ENCODE measurements around the gene PFDN1.
"Not testable (repeated sequence)": the region's sequence is repeated elsewhere in the genome, so short reads cannot be mapped to it uniquely, and the experiment has no call there.

Gene PFDN1

DNA sequence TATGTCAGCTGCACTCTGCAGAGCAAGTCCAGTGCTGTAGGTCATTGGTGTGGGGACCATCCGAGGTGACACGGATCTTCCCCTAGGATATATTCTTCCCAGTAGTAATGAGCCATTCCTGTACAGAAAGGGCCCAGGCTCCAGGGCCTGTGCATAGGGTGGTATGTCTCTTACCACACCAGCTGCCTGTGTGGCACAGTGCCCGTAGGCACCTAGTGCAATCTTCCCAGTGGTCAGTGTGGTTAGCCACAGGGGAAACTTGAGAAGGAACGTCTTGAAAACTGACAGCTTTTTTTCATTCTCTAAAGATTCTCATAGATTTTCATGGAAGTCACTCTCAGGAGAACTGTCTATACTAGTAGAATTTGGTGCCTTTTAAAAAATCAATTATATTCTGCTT is 88.1 kb downstream of the PFDN1 start:
- no peak for DNase-seq (ENCODE audit: low read depth, low spot score)

DNA sequence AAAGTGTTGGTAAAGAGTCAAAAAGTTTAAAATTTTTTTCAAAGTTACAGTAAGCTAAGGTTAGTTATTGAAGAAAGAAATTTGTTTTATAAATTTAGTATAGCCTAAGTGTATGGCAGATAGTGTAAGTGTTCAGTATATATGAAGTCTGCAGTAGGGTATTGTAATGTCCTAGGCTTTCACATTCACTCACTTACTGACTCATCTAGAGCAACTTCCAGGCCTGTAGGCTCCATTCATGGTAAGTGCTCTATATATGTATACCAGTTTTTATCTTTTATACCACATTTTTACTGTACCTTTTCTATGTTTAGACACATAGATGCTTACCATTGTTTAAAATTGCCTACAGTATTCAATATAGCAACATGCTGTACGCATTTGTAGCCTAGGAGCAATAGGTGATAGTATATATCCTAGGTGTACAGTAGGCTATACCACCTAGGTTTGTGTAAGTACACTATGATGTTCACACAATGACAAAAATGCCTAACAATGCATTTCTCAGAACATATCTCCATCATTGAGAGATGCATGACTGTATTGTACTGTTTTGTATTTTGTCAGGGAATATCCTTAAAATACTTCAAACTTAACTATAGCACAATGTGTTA is 89.4 kb downstream of the PFDN1 start:
- no peak for DNase-seq (ENCODE audit: low read depth, low spot score)

DNA sequence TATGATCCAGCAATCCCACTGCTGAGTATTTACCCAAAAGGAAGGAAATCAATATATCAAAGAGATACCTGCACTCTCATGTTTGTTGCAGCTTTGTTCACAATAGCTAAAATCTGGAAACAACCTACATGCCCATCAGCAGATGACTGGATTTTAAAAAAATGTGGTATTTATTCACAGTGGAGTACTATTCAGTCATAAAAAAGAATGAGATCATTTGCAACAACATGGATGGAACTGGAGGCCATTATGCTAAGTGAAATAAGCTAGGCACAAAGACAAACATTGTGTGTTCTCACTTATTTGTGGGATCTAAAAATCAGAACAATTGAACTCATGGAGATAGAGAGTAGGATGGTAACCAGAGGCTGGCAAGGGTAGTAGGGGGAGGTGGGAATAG is 94.8 kb downstream of the PFDN1 start:
- DNase-seq (ENCODE audit: low read depth, low spot score) = no peak

DNA sequence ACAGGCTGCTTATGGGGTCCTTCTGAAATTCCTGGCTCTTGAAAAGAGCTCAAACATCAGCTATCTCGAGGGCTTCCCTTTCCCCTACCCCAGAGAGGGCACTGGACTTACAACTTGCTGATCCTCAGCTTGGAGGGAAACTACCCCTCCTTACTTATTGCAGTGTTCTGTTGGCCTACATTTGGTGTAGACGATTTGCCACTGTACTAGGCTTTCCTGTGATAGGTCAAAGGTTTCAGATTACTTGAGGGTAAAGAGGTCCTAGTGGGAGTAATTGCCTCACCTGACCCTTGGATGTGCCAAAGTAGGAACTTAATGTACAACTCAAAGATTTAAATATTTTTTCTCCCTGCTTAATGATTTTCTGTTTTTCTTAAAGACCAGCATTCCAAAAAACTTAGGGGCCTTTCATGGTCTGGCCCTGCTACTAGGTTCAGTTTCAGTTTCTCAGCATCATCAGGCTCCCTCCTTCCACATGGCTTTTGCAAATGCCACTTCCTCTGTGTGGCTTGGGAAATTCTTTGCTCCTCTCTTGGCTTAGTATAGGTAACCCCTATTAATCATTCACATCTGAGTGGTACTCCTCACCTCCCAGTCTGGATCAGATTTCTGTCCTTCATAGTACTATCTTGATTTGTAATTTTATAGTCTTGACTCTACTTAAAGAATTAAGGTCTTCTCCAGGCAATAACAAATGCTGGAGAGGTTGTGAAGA is 95.5 kb downstream of the PFDN1 start:
- DNase-seq (ENCODE audit: low read depth, low spot score) = no peak

DNA sequence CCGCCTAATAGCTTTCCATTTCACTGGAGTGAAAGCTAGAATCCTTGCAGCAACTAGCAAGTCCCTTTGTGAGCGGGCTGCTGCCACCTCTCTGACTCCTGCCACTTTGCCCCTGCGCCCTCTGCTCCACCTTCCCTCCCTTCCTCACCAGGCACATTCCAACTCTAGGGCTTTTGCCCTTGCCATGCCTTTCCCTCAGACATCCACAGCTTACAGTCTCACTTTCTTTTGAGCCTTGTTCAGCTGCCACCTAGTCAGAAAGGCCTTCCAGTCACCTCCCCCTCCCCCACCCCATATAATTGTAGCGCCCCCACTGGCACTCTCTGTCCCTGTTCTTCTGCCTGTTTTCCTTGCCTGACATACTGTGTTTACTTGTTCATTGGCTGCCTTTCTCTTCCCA is 96.9 kb downstream of the PFDN1 start:
- no peak for DNase-seq (ENCODE audit: low read depth, low spot score)

DNA sequence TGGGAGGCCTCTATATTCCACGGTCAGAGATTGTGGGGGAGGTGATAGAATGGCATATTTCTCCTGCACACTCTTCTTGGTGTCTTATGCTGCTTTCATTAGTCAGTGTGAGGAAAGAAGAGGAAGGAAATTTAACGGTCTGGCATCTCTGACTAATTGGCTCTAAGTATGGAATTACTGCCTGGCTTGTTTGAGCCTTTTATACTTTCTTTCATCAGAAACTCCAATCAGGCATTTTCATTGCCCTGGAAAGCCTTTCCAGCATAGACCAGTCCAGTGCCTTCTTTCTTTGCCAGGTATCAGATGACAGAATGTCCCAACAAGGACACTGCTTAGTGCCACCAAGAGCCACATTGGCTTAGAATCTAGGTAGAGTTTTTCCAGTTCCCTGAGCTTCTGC is 97.7 kb downstream of the PFDN1 start:
- DNase-seq (ENCODE audit: low read depth, low spot score) = no peak

DNA sequence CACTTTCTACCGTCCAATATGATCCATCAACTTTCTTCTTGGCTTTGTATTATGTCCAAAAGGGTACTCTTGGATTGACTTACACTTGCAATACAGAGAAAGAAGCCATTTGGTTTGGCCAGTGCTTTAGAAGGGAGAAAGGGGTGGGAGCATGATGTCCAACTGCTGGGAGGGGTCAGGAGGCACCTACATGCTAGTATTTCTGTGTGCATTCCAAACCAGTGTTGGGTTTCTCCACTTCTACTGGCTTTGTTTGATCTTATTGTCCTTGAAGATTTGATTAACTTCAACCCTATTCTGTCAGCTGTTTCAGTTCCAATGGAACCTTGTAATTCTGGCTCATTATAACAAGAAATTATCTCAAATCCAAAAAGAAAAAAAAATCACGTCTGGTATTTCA is 100.3 kb downstream of the PFDN1 start:
- no peak for DNase-seq (ENCODE audit: low read depth, low spot score)

DNA sequence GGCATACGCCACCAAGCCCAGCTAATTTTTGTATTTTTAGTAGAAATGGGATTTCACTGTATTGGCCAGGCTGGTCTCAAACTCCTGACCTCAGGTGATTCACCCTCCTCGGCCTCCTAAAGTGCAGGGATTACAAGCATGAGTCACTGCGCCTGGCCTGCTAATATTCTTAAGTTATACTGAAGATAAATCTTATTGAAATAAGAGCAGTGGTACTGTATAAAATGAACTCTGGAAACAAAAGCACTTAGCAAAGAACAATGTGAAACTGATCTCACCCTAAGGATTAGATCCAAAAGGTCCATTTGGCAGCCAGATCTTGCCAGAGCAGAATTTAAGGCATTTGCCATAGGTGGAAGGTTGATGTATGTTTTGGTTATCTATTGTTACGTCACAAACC is 100.8 kb downstream of the PFDN1 start:
- no peak for DNase-seq (ENCODE audit: low read depth, low spot score)

DNA sequence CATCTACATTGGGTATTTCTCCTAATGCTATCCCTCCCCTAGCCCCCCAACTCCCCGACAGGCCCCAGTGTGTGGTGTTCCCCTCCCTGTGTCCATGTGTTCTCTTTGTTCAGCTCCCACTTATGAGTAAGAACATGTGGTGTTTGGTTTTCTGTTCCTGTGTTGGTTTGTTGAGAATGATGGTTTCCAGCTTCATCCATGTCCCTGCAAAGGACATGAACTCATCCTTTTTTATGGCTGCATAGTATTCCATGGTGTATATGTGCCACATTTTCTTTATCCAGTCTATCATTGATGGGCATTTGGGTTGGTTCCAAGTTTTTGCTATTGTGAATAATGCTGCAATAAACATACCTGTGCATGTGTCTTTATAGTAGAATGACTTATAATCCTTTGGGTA is 104.0 kb downstream of the PFDN1 start:
- not testable (repeated sequence) for DNase-seq (ENCODE audit: low read depth, low spot score)

DNA sequence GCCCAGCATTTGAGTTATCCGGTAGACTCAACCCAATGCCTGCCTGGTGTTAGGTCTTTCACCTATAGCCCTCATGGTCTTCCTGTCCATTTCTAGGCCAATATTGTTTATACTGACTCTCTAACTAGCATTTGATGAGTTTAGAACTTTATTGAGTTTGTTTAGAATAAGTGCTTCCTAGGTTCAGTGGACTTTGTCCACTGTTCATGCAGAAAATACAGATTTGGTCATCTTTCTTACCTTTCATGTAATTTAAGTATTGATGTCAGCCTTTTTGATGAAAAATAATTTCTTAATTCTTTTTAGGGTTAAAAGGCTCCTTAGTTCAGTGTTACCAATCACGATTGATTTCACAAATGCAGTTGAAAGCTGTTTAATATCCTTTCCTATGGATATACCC is 105.9 kb downstream of the PFDN1 start:
- no peak for DNase-seq (ENCODE audit: low read depth, low spot score)

DNA sequence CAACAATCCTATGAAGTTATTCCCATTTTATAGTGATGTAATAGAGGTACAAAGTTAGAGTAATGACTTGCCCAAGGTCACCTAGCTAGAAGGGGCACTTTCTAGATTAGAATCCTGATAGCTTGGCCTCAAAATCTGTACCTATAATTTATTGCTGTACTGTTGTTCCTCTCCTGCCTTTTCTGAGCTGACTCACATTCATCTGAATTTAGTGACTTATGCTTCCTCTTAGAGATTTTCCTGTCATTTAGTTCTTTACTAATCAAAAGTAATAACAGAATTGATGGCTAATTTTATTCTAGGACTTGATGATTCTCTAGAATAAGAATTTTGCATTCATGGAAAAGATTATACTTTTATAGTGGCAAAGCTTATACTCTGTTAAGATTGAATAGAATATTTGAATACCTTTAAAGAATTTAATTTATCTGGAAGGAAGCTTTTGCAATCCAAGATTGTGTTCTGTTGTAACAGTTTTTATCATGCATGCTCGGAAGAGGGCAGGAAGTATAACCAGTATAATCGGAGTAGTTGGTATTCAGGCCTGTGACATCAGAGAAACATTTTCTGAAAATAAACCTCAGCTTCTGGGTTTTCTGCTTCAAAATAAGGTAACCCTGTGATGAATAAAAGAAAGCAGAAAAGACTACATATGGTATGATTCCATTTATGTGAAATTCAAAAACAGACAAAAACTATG is 106.6 kb downstream of the PFDN1 start:
- DNase-seq (ENCODE audit: low read depth, low spot score) = no peak

Data from iPS DF 19.7 (cell line).